HG02970 (cell line): ENCODE data around the gene EFNB3.

Source experiments
- ATAC-seq: cut with Tn5 transposase; IDR thresholded peaks from one replicate; pipeline ENCODE4 v1.9.1; 2021; ENCODE audit warnings: mild to moderate bottlenecking, moderate library complexity, moderate number of reproducible peaks; ENCODE audit not compliant: unreplicated experiment, low FRiP score

Gene EFNB3

GRCh38 chr17:7716901-7717755 is 12.1 kb downstream of the EFNB3 start, which contains the start of gene DNAH2:
Gene DNAH2 (plus strand): TSS chr17:7717744. CDS start chr17:7719735, 1,991 bp downstream.
- no peak for ATAC-seq

- no peak for ATAC-seq
These were observed 12.9 kb downstream of the EFNB3 start for GRCh38 chr17:7717756-7718350.

GRCh38 chr17:7719661-7720060 is 14.7 kb downstream of the EFNB3 start:
- no peak for ATAC-seq

- ATAC-seq, result no peak
These were observed 15.1 kb downstream of the EFNB3 start for GRCh38 chr17:7720125-7720524.

- ATAC-seq, result no peak
These were observed 16.6 kb downstream of the EFNB3 start for GRCh38 chr17:7721612-7722011.

- no peak for ATAC-seq
These were observed 22.9 kb downstream of the EFNB3 start for GRCh38 chr17:7727886-7728285.

GRCh38 chr17:7729816-7730215 is 24.8 kb downstream of the EFNB3 start:
- no peak for ATAC-seq

GRCh38 chr17:7732981-7733539 is 28.1 kb downstream of the EFNB3 start:
- ATAC-seq, result no peak

GRCh38 chr17:7737601-7738000 is 32.6 kb downstream of the EFNB3 start:
- no peak for ATAC-seq

GRCh38 chr17:7739746-7740145 is 34.7 kb downstream of the EFNB3 start:
- ATAC-seq, result no peak

GRCh38 chr17:7740481-7741001 is 35.5 kb downstream of the EFNB3 start:
- no peak for ATAC-seq

GRCh38 chr17:7742729-7743128 is 37.7 kb downstream of the EFNB3 start:
- no peak for ATAC-seq

- no peak for ATAC-seq
These were observed 39.4 kb downstream of the EFNB3 start for GRCh38 chr17:7744416-7744815.

- ATAC-seq, result no peak
These were observed 40.9 kb downstream of the EFNB3 start for GRCh38 chr17:7745748-7746470.

GRCh38 chr17:7747635-7748071 is 42.7 kb downstream of the EFNB3 start:
- ATAC-seq, result no peak

- ATAC-seq, result no peak
These were observed 43.2 kb downstream of the EFNB3 start for GRCh38 chr17:7748076-7748775.

- ATAC-seq, result no peak
These were observed 45.4 kb downstream of the EFNB3 start for GRCh38 chr17:7750321-7750821.

- no peak for ATAC-seq
These were observed 49.7 kb downstream of the EFNB3 start for GRCh38 chr17:7754656-7755055.

GRCh38 chr17:7755095-7755890 is 50.3 kb downstream of the EFNB3 start:
- no peak for ATAC-seq
